A204.1 (cell line): ENCODE data around the gene SETD7.

Experiments used
- FAIRE-seq: peaks from 2 replicates; lab custom pipeline; 2012; peaks lifted over from hg19 to GRCh38; lab: Jason Lieb, UNC

Gene SETD7

GRCh38 chr4:139550724-139551429, 5.1 kb downstream of the SETD7 start:
- no peak for FAIRE-seq

DNA sequence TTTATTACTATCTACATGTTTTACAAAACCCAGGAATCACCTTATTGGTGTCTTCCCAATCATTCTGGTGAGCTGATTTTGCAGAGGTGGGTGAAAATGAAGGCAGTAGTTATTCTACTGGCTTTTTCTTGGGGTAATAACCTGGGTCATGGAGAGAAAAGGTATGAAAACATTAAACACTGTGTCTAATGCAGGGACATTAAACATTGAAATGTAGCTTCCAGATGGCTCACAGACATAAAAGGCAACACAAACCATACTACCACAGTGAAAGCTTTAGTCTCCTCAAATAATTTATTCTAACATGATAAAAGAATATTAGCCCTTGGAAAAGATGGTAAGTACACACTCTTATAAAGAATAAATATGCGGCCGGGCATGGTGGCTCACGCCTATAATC, 8.0 kb downstream of the SETD7 start:
- no peak for FAIRE-seq

GRCh38 chr4:139540632-139541031, 15.4 kb downstream of the SETD7 start:
- no peak for FAIRE-seq

DNA sequence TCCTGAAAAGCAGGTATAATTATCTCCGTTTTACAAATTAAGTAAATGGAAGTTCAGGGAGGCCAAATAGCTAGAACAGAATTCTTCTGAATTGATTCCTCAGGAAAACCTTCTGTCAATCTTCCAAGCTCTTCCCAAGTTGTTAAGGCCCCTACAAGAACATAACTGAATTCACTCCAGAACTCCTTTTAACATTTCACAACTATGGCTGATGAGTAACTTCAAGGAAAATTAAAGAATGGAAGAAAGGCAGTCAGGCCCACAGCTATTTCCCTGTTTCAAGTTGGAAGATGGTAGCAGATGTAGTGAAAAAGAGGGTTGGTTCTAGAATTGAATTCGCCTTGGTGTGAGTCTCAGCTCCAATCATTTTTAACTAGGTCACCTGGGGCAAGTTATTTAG, 15.9 kb downstream of the SETD7 start:
- no peak for FAIRE-seq

- FAIRE-seq: no peak
Measured at GRCh38 chr4:139537292-139537691, 18.7 kb downstream of the SETD7 start.

DNA sequence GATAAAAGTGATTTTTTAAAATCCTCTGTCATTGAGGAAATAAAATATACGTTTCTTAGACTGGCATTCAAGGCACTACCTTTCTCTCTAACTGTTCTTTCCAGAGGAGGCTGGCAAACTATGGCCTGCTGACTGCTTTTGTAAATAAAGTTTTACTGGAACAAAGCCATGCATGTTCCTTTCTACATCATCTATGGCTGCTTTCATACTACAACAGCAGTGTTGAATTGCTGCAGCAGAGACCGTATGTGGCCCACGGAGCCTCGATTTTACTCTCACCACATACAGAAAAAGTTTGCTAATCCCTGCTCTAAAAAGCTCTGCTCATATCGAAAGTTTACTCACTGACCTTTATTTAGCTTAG, 20.2 kb downstream of the SETD7 start:
- FAIRE-seq: no peak

DNA sequence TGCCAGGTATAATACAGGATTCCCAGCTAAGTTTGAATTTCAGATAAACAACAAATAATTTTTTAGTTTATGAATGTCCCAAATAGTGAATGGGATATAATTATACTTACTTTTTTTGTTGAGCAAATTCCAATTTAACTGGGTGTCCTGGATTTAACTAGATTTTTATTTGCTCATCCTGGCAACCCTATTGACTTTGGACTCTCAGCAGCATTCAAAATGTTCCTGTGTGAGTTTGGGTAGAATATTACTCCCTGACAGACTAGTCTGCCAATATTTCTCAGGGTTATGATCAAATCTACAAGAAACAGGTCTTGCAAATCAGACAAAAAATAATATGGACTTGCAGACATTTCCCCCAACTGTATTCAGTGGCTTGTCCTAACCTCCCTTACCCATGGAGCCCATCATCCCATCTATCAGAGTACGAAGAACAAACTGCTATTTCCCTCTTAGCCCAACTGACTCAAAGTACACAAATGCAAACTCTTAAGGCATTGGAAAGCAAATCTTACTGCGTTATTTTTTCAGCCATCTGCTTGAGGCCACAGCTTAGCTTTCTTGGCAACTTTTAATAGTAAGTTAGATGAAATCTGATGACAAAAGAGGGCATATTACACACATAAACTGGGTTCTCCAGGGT, 20.7 kb downstream of the SETD7 start:
- FAIRE-seq: no peak

DNA sequence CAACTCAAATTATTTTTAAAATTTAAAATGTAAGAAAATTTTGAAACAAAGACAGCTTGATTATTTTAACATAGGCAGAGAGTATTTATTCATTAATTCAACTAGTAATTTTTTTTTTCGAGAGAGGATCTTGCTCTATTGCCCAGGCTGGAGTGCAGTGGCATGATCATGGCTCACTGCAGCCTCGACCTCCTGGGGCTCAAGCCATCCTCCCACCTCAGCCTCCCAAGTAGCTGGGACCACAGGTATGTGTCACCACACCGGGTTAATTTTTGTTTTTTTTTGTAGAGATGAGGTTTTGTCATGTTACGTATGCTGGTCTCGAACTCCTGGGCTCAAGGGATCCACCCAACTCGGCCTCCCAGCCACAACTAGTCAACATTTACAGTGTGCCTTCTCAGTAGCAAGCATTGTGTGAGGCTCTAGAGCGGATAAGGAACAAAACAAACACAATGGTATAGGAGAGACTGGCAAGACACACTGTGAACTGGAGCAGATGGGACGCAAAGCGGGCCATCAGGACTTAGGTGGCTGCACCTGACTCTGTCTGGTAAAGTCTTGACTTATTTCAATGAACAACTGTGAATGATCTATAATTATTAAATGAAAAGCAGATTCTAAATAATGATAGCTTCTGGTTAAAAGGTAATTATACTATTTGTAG, 21.6 kb downstream of the SETD7 start:
- FAIRE-seq: no peak

GRCh38 chr4:139533511-139533910, 22.5 kb downstream of the SETD7 start:
- no peak for FAIRE-seq

- no peak for FAIRE-seq
Measured at GRCh38 chr4:139532947-139533346, 23.1 kb downstream of the SETD7 start.

- FAIRE-seq: no peak
Measured at GRCh38 chr4:139530833-139531427, 25.1 kb downstream of the SETD7 start.

DNA sequence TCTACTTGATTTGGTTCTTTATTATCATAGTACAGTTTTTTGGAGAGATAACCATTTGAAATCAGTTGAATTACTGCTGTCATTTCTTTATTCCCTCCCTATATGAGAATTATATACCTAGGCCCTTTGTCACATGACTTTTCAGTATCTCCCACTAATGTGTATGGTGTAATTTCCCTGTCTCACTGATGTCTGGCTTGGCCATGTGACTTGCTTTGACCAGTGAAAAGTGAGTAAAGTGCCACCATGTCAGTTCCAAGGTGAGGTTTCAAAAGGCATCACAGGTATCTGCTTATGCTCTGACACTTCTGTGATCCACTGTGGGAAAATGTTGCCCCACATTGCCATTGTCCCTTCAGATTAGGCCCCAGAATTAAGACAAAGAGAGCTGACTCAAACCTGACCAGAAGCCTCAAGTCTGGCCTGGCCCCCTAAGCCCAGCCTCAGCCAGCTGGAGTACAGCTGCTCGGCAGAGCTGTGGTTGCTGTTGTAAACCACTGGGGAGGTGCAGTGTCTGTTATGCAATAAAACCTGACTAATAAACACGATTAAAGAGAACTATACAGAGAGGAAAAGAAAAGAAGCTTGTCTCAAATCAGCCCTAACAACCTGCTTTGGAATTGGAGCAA, 27.5 kb downstream of the SETD7 start:
- no peak for FAIRE-seq

DNA sequence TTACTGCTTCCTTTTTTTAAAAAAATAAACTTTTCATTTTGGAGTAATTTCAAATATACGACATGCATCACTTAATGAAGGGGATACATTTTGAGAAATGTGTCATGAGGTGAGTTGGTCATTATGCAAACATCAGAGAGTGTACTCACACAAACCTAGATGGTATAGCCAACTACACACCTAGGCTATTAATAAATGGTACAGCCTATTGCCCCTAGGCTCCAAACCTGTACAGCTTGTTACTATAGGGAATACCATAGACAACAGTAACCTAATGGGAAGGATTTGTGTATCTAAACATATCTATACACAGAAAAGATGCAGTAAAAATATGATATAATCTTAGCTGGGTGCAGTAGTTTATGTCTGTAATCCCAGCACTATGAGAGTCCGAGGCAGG, 29.1 kb downstream of the SETD7 start:
- no peak for FAIRE-seq

DNA sequence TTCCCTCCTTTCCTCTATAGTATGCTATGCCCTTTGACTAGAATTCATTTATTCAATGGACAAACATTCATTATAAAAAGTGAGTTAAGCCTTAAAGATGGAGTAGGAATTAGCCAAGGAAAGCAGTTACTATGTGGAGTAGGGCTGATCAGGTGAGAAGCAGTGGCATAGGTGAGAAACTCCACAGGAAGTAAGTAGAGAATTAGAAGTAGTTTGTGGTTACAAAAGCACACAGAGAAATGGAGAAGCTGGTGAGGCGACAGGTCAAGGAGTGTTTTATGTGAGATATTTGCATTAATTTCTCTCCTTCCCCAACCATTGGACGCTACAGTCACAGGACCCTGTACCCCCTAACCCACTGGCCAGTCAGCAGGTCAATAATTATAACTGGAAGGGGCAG, 30.6 kb downstream of the SETD7 start:
- FAIRE-seq: no peak

DNA sequence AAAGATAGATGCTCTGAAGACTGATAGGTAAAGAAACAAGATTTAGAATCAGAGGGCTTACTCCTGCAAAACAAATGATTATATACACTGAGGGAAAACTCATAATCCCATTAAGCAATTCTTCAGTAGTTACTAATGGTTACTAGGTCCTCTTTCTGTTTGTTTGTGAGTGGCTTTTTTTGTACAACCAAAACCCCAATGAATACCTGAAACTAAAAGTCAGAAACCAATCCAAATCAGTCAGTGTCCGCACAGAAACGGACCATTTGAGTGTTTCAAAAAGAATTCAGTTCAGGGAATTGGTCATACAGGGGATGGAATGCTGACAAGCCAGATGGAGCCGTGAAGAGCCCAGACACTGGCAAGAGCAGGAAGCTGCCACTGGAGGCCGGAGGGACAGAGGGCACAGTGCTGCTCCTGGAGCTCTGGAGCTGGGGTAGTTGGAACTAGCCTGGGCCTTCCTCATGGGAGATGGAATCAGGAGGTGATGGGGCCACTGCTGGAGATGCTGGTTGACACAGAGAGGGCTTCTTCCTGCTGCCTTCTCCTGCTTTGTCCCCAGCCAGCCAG, 31.9 kb downstream of the SETD7 start:
- no peak for FAIRE-seq

DNA sequence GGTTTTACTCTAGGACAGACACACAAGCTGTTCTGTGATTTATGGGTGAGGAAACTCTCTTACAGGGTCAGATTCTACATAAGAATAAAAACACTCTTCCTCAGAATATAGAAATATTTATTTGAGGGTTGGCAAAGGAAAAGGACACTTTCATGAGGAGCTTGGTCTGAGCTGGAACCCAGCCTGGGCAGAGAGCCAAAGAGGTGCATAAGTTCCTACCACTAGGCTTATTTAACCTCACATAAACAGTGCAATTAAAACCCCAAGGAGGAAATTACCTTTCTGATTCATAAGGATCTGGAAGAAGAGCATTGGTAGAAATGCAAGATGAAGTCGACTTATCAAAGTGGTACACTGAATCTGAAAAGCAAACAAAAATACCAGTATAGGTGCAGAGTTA, 32.9 kb downstream of the SETD7 start:
- FAIRE-seq: no peak

DNA sequence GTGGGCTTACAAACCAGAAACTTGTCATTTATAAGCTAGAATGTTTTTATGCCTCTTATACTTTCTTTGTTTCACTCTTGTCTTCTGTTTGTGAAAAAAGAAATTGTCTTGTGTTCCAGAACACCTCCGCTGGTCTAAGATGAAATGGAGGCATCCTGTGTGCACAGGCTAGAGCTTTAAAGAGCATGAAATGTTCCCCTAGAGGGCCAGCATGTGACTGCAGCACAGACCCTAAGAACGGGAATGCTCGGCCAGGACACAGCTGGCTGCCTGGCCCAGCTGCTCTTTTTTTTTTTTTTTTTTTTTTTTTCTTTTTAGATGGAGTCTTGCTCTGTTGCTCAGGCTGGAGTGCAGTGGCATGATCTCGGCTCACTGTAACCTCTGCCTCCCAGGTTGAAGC, 33.6 kb downstream of the SETD7 start:
- no peak for FAIRE-seq

DNA sequence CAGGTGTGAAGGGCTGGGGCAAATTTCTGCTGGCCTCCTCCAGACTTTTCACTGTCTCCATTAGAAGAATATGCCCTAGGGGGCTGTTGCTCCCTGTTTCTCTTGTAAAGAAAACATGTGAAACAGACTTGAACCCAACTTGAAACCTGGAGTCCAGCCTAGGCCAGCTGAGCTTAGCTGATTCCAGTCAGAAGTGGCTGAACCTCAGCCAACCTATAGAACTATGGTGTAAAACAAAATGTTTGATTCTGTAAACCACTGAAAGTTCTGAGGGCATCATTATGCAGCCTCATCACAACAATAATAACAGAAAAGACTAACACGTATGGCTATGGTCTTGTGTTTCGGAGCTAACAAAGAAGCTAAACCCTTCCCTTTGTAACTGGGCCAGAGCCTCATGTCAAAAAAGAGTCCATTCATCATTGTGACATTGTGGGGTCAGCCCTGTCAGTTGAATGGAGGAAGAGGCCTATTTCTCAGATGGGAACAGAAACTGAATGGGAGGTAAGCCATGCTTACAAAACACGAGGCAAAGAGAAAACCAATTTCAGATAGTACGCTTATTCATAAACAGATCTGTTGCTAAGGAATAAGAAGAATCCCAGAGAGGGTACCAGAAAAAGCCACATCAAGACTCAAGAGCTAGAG, 34.1 kb downstream of the SETD7 start:
- FAIRE-seq: no peak

DNA sequence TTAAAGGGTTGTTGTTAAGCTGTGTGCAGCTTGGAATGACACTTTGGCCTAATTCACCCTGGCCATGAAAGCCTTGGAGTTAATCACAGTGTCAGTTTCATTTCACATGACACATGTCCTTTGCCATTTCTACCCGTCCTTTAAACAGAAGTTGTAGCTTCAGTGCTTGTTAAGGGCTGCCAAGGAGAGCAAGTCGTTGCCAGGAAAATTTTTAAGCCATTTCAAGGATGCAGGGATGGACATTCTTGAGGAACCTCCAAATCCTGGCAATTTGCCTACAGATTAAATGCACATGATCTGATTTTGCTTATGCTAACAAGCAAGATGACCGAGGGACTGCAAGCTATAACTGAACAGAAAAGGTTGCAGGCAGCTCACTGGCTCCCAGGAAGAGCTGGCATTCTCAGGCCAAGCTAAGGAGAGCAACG, 40.5 kb downstream of the SETD7 start:
- no peak for FAIRE-seq

DNA sequence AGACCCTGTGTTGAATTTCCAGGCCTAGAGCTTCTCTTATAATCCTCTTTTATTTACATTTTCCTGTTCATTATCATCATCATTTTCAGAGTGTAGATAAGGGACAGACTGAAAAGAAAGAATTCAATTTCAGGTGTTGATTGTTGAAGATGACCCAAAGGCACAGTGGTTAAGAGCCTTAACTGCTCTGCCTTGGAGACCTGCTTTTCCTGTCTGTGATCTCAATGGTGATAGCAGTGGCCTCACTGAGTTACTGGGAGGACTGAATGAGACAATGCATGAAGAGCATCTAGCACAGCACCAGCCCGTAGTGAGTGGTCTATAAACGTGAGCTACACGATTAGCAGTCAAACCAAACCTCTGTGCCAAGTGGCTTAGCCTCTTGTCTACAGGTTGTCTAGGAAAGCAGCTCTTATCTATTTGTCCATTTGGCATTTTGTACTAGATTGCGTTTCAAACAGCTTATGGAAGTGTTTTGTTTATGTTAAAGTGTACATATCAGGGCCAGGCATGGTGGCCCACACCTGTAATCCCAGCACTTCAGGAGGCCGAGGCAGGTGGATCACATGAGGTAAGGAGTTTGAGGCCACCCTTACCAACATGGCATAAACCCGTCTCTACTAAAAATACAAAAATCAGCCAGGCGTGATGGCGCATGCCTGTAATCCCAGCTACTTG, 41.5 kb downstream of the SETD7 start:
- no peak for FAIRE-seq

- FAIRE-seq: no peak
Measured at GRCh38 chr4:139511320-139511719, 44.7 kb downstream of the SETD7 start.
